HEK293T (cell line): ENCODE measurements around the gene CCDC187.

ENCODE experiments used
- CTCF ChIA-PET: fragments of 350-600 bp; formaldehyde crosslinking; extraction: SDS; loops from one replicate; lab custom pipeline; 2021; ENCODE audit warnings: antibody characterized with exemption, inconsistent platforms; lab: Yijun Ruan, JAX
- POLR2A ChIA-PET: fragments of 350-600 bp; formaldehyde crosslinking; extraction: SDS; loops from one replicate; lab custom pipeline; 2020; ENCODE audit warnings: antibody characterized with exemption, inconsistent platforms; lab: Yijun Ruan, JAX
- DNase-seq: peaks from one replicate; pipeline ENCODE4 v3.0.0; 2012; ENCODE audit warnings: mixed read lengths; ENCODE audit errors: extremely low spot score
- ARNT ChIP-seq: fragments of 450-650 bp; IDR thresholded peaks from 2 replicates; pipeline ENCODE4 v1.6.1; 2017; ENCODE audit warnings: mild to moderate bottlenecking
- BHLHE40 ChIP-seq: fragments of 450-650 bp; IDR thresholded peaks from 2 replicates; pipeline ENCODE4 v1.6.1; 2016; ENCODE audit warnings: mild to moderate bottlenecking, moderate library complexity, borderline replicate concordance
- CTBP1 ChIP-seq: fragments of 450-650 bp; IDR thresholded peaks from 2 replicates; pipeline ENCODE4 v1.6.1; 2016; ENCODE audit warnings: borderline replicate concordance
- ELF4 ChIP-seq: fragments of 450-650 bp; IDR thresholded peaks from 2 replicates; pipeline ENCODE4 v1.6.1; 2017; ENCODE audit warnings: antibody characterized with exemption
- FOXA1 ChIP-seq: fragments of 450-650 bp; IDR thresholded peaks from 2 replicates; pipeline ENCODE4 v1.6.1; 2016; ENCODE audit warnings: mild to moderate bottlenecking
- FOXK2 ChIP-seq: fragments of 450-650 bp; IDR thresholded peaks from 2 replicates; pipeline ENCODE4 v1.6.1; 2016; ENCODE audit warnings: mild to moderate bottlenecking
- FOXM1 ChIP-seq: fragments of 450-650 bp; IDR thresholded peaks from 2 replicates; pipeline ENCODE4 v1.6.1; 2017; ENCODE audit warnings: mild to moderate bottlenecking, borderline replicate concordance
- HDGF ChIP-seq: fragments of 450-650 bp; IDR thresholded peaks from 2 replicates; pipeline ENCODE4 v1.6.1; 2017; ENCODE audit warnings: antibody characterized with exemption, borderline replicate concordance
- L3MBTL2 ChIP-seq: fragments of 450-650 bp; conservative IDR thresholded peaks from 2 replicates; pipeline ENCODE4 v1.6.1; 2016; ENCODE audit warnings: mild to moderate bottlenecking
- LEF1 ChIP-seq: fragments of 450-650 bp; IDR thresholded peaks from 2 replicates; pipeline ENCODE4 v1.6.1; 2017; ENCODE audit warnings: mild to moderate bottlenecking, borderline replicate concordance
- NFRKB ChIP-seq: fragments of 450-650 bp; IDR thresholded peaks from 2 replicates; pipeline ENCODE4 v1.6.1; 2016; ENCODE audit warnings: mild to moderate bottlenecking, moderate library complexity
- PKNOX1 ChIP-seq: fragments of 450-650 bp; IDR thresholded peaks from 2 replicates; pipeline ENCODE4 v1.6.1; 2016
- SP1 ChIP-seq: fragments of 450-650 bp; IDR thresholded peaks from 2 replicates; pipeline ENCODE4 v1.6.1; 2017
- SUZ12 ChIP-seq: fragments of 450-650 bp; IDR thresholded peaks from 2 replicates; pipeline ENCODE4 v1.6.1; 2016; ENCODE audit warnings: mild to moderate bottlenecking
- TARDBP ChIP-seq: fragments of 450-650 bp; IDR thresholded peaks from 2 replicates; pipeline ENCODE4 v1.6.1; 2016
- ZNF384 ChIP-seq: fragments of 450-650 bp; IDR thresholded peaks from 2 replicates; pipeline ENCODE4 v1.6.1; 2016

Gene CCDC187

GRCh38 chr9:136308006-136308701 lies 4.3 kb upstream of the CCDC187 start:
- TF ChIP-seq ELF4 (no peak), TARDBP (peak; percentile 51), CTBP1 (no peak; the same call in 1 of the 2 replicates), FOXA1 (no peak)
- ChIA-PET POLR2A (no interaction called here), CTCF (interaction anchor here (0.5 kb wide), 1 partner anchor 8 kb away, joined by 3 read pairs; no protein-coding TSS in a partner anchor)
- no peak for DNase-seq

GRCh38 chr9:136307215-136307750 lies 3.4 kb upstream of the CCDC187 start:
- POLR2A ChIA-PET: interaction anchor here (0.6 kb wide), 1 partner anchor 142 kb away, joined by 3 read pairs; no protein-coding TSS in a partner anchor
- peak; percentile 69; the same call in 1 of the 2 replicates for TF ChIP-seq TARDBP
- no peak for TF ChIP-seq FOXA1
- CTCF ChIA-PET: no interaction called here
- DNase-seq: no peak

GRCh38 chr9:136306211-136307208 lies 2.6 kb upstream of the CCDC187 start:
- no peak for DNase-seq
- ChIA-PET POLR2A (interaction anchor here (0.6 kb wide), 1 partner anchor 141 kb away, joined by 3 read pairs; no protein-coding TSS in a partner anchor), CTCF (no interaction called here)
- TF ChIP-seq L3MBTL2 (no peak), ZNF384 (no peak)

- no peak for DNase-seq
- CTCF ChIA-PET: no interaction called here
- POLR2A ChIA-PET: interaction anchor here (0.6 kb wide), 1 partner anchor 24 kb away, joined by 3 read pairs; no protein-coding TSS in a partner anchor
- TF ChIP-seq HDGF (no peak), ZNF384 (no peak), ARNT (no peak), L3MBTL2 (no peak), NFRKB (no peak), FOXM1 (no peak), PKNOX1 (no peak), CTBP1 (no peak), FOXK2 (no peak), BHLHE40 (no peak), LEF1 (no peak), SP1 (no peak), SUZ12 (no peak), TARDBP (no peak), FOXA1 (no peak), ELF4 (no peak)
Measured at GRCh38 chr9:136305804-136306203, 1.9 kb upstream of the CCDC187 start.

GRCh38 chr9:136304981-136305380 lies 1.1 kb upstream of the CCDC187 start:
- POLR2A ChIA-PET: no interaction called here
- TF ChIP-seq TARDBP: no peak
- TF ChIP-seq ARNT: no peak
- TF ChIP-seq LEF1: no peak
- TF ChIP-seq FOXK2: no peak
- no peak for TF ChIP-seq SUZ12
- TF ChIP-seq ELF4: no peak
- TF ChIP-seq HDGF: no peak
- TF ChIP-seq FOXA1: no peak
- no peak for TF ChIP-seq CTBP1
- TF ChIP-seq NFRKB: no peak
- TF ChIP-seq PKNOX1: no peak
- no peak for TF ChIP-seq L3MBTL2
- TF ChIP-seq SP1: no peak
- no peak for TF ChIP-seq ZNF384
- no peak for TF ChIP-seq FOXM1
- CTCF ChIA-PET: no interaction called here
- DNase-seq: no peak

- no peak for TF ChIP-seq ELF4
- TF ChIP-seq HDGF: no peak
- no peak for TF ChIP-seq CTBP1
- no peak for TF ChIP-seq FOXA1
- TF ChIP-seq PKNOX1: no peak
- TF ChIP-seq L3MBTL2: no peak
- no peak for TF ChIP-seq ZNF384
- no peak for TF ChIP-seq SP1
- TF ChIP-seq BHLHE40: no peak
- no peak for TF ChIP-seq FOXM1
- TF ChIP-seq SUZ12: no peak
- no peak for TF ChIP-seq FOXK2
- no peak for TF ChIP-seq ARNT
- no peak for TF ChIP-seq LEF1
- no peak for TF ChIP-seq NFRKB
- no peak for TF ChIP-seq TARDBP
- no peak for DNase-seq
- CTCF ChIA-PET: no interaction called here
- POLR2A ChIA-PET: interaction anchor here (1.2 kb wide), 1 partner anchor 58 kb away, joined by 4 read pairs; no protein-coding TSS in a partner anchor
Measured at GRCh38 chr9:136304456-136304855, 562 bp upstream of the CCDC187 start.
